Hippocampal formation (tissue), 2 donors: ENCODE measurements around the gene ASGR2.
"Not testable (repeated sequence)": the region's sequence is repeated elsewhere in the genome, so short reads cannot be mapped to it uniquely, and the experiment has no call there.

Experiments
- DNase-seq, 2 donors: peaks; one replicate each; lab custom pipeline; 2025; lab: John Stamatoyannopoulos, UW

ASGR2 gene

GRCh38 chr17:7114241-7114874, at the start of gene ASGR2:
TSS of gene ASGR2 (minus strand) at chr17:7114822. CDS start at chr17:7114240, 582 bp downstream.
- DNase-seq: no peak

- not testable (repeated sequence) for DNase-seq
Measured at GRCh38 chr17:7159571-7159970, 44.9 kb upstream of the ASGR2 start.

GRCh38 chr17:7158424-7158823, 43.8 kb upstream of the ASGR2 start:
- not testable (repeated sequence) for DNase-seq

- no peak for DNase-seq
Measured at GRCh38 chr17:7156342-7156940, 41.8 kb upstream of the ASGR2 start.

- DNase-seq: no peak
Measured at GRCh38 chr17:7147772-7148171, 33.1 kb upstream of the ASGR2 start.

GRCh38 chr17:7146115-7146514, 31.5 kb upstream of the ASGR2 start:
- no peak for DNase-seq

- DNase-seq: no peak
Measured at GRCh38 chr17:7144213-7144612, 29.6 kb upstream of the ASGR2 start.

GRCh38 chr17:7141824-7142223, 27.2 kb upstream of the ASGR2 start:
- no peak for DNase-seq

GRCh38 chr17:7139400-7139799, 24.8 kb upstream of the ASGR2 start:
- no peak for DNase-seq

GRCh38 chr17:7138800-7139381, 24.3 kb upstream of the ASGR2 start:
- DNase-seq: no peak

GRCh38 chr17:7137171-7137943, 22.7 kb upstream of the ASGR2 start:
- DNase-seq: no peak

GRCh38 chr17:7136266-7136877, 21.8 kb upstream of the ASGR2 start:
- peak; percentile 26 to 41 for DNase-seq

- no peak for DNase-seq
Measured at GRCh38 chr17:7133916-7134315, 19.3 kb upstream of the ASGR2 start.

GRCh38 chr17:7133424-7133823, 18.8 kb upstream of the ASGR2 start:
- DNase-seq: no peak

GRCh38 chr17:7132511-7133094, 18.0 kb upstream of the ASGR2 start:
- DNase-seq: no peak

GRCh38 chr17:7131423-7131791, 16.8 kb upstream of the ASGR2 start:
- DNase-seq: no peak

- no peak for DNase-seq
Measured at GRCh38 chr17:7130621-7131422, 16.2 kb upstream of the ASGR2 start.

- DNase-seq: no peak
Measured at GRCh38 chr17:7129311-7129710, 14.7 kb upstream of the ASGR2 start.

GRCh38 chr17:7128160-7128559, 13.5 kb upstream of the ASGR2 start:
- DNase-seq: no peak

GRCh38 chr17:7127501-7127900, 12.9 kb upstream of the ASGR2 start:
- not testable (repeated sequence) for DNase-seq

- DNase-seq: not testable (repeated sequence)
Measured at GRCh38 chr17:7126386-7126785, 11.8 kb upstream of the ASGR2 start.
